COLO668 (cell line): Measurements from ENCODE around the gene ARHGEF7.
"Not testable (repeated sequence)": the region's sequence is repeated elsewhere in the genome, so short reads cannot be mapped to it uniquely, and the experiment has no call there.

Experiments used
- DNase-seq: peaks from one replicate; lab custom pipeline; 2025; ENCODE audit not compliant: unreplicated experiment; lab: John Stamatoyannopoulos, UW

The ARHGEF7 gene

GRCh38 chr13:111115061-111115964 is at the start of gene ARHGEF7:
Gene ARHGEF7 (plus strand): TSS chr13:111115310. CDS start chr13:111115527, 217 bp downstream.
- peak; percentile 79 for DNase-seq

- no peak for DNase-seq
Measured at GRCh38 chr13:111065698-111066097, 49.4 kb upstream of the ARHGEF7 start.

GRCh38 chr13:111066544-111066943 is 48.6 kb upstream of the ARHGEF7 start:
- DNase-seq, result no peak

GRCh38 chr13:111068009-111068350 is 47.1 kb upstream of the ARHGEF7 start:
- no peak for DNase-seq

- peak; percentile 49 for DNase-seq
Measured at GRCh38 chr13:111071120-111071519, 44.0 kb upstream of the ARHGEF7 start.

GRCh38 chr13:111071526-111071925 is 43.6 kb upstream of the ARHGEF7 start:
- DNase-seq, result not testable (repeated sequence)

GRCh38 chr13:111074826-111075225 is 40.3 kb upstream of the ARHGEF7 start:
- DNase-seq, result no peak

- DNase-seq, result no peak
Measured at GRCh38 chr13:111076155-111077013, 38.7 kb upstream of the ARHGEF7 start.

- DNase-seq, result no peak
Measured at GRCh38 chr13:111079375-111079774, 35.7 kb upstream of the ARHGEF7 start.

GRCh38 chr13:111080642-111081041 is 34.5 kb upstream of the ARHGEF7 start:
- DNase-seq, result no peak

- DNase-seq, result no peak
Measured at GRCh38 chr13:111082240-111082639, 32.9 kb upstream of the ARHGEF7 start.

GRCh38 chr13:111082769-111083168 is 32.3 kb upstream of the ARHGEF7 start:
- DNase-seq, result not testable (repeated sequence)

GRCh38 chr13:111083693-111084092 is 31.4 kb upstream of the ARHGEF7 start:
- not testable (repeated sequence) for DNase-seq

GRCh38 chr13:111090169-111090568 is 24.9 kb upstream of the ARHGEF7 start:
- DNase-seq, result no peak

GRCh38 chr13:111092685-111093084 is 22.4 kb upstream of the ARHGEF7 start:
- DNase-seq, result no peak

- no peak for DNase-seq
Measured at GRCh38 chr13:111093136-111093535, 22.0 kb upstream of the ARHGEF7 start.

GRCh38 chr13:111093634-111094033 is 21.5 kb upstream of the ARHGEF7 start:
- no peak for DNase-seq

GRCh38 chr13:111095031-111095840 is 19.9 kb upstream of the ARHGEF7 start:
- DNase-seq, result no peak

- DNase-seq, result no peak
Measured at GRCh38 chr13:111095911-111096501, 19.1 kb upstream of the ARHGEF7 start.

GRCh38 chr13:111099290-111099689 is 15.8 kb upstream of the ARHGEF7 start:
- DNase-seq, result no peak

- DNase-seq, result no peak
Measured at GRCh38 chr13:111110054-111110453, 5.1 kb upstream of the ARHGEF7 start.
